ENCODE measurements around the gene SGSM2. TPM values are rescaled to one million over a fixed set of nuclear protein-coding genes. Genes with fewer than 3 reads are reported as not detected.
"Not testable (repeated sequence)": the region's sequence is repeated elsewhere in the genome, so short reads cannot be mapped to it uniquely, and the experiment has no call there.

SGSM2 gene
- total RNA-seq, 1 donor = 31.0 TPM

- H3K4me3 ChIP-seq (ENCODE audit: low read depth, low read length) = no peak overlapping the region
- DNase-seq (ENCODE audit: low read depth) = no peak
- no peak for TF ChIP-seq CTCF (IDR thresholded peaks at IDR 0.05; ENCODE audit: insufficient read depth, low read length)
Measured at GRCh38 chr17:2299756-2300155, 37.5 kb upstream of the SGSM2 start.

GRCh38 chr17:2302778-2303203, 34.5 kb upstream of the SGSM2 start:
- TF ChIP-seq CTCF (IDR thresholded peaks at IDR 0.05; ENCODE audit: insufficient read depth, low read length) = no peak
- DNase-seq (ENCODE audit: low read depth) = no peak

GRCh38 chr17:2303204-2304188, 33.8 kb upstream of the SGSM2 start, which contains the start of the genes SMG6 and SRR:
TSS of gene SMG6 (minus strand) at chr17:2303785. CDS start at chr17:2303720, 65 bp downstream.
TSS of gene SRR (plus strand) at chr17:2303950. CDS start at chr17:2315561, 11,611 bp downstream.
- H3K4me3 ChIP-seq (ENCODE audit: low read depth, low read length) = peak within 1 kb of the TSS; percentile 91
- DNase-seq (ENCODE audit: low read depth) = peak; percentile 79
- TF ChIP-seq CTCF (IDR thresholded peaks at IDR 0.05; ENCODE audit: insufficient read depth, low read length) = no peak

More at GRCh38 chr17:2302778-2303203, 34.5 kb upstream of the SGSM2 start:
- H3K4me3 ChIP-seq (ENCODE audit: low read depth, low read length) = peak overlapping the region; percentile 91

GRCh38 chr17:2304931-2305330, 32.4 kb upstream of the SGSM2 start:
- TF ChIP-seq CTCF (IDR thresholded peaks at IDR 0.05; ENCODE audit: insufficient read depth, low read length) = no peak
- no peak overlapping the region for H3K4me3 ChIP-seq (ENCODE audit: low read depth, low read length)
- no peak for DNase-seq (ENCODE audit: low read depth)

- DNase-seq (ENCODE audit: low read depth) = peak; percentile 71
- H3K4me3 ChIP-seq (ENCODE audit: low read depth, low read length) = no peak overlapping the region
- TF ChIP-seq CTCF (IDR thresholded peaks at IDR 0.05; ENCODE audit: insufficient read depth, low read length) = no peak
Measured at GRCh38 chr17:2309338-2310154, 27.8 kb upstream of the SGSM2 start.

- DNase-seq (ENCODE audit: low read depth) = peak; percentile 77
- H3K4me3 ChIP-seq (ENCODE audit: low read depth, low read length) = no peak overlapping the region
- no peak for TF ChIP-seq CTCF (IDR thresholded peaks at IDR 0.05; ENCODE audit: insufficient read depth, low read length)
Measured at GRCh38 chr17:2312736-2313135, 24.6 kb upstream of the SGSM2 start.

GRCh38 chr17:2316916-2317205, 20.4 kb upstream of the SGSM2 start:
- not testable (repeated sequence) for H3K4me3 ChIP-seq (ENCODE audit: low read depth, low read length); DNase-seq (ENCODE audit: low read depth)

All from fibroblast of the aortic adventitia (primary cell).